Memory B cell (primary cell): ENCODE results near the gene AFAP1.

Experiments used
- ATAC-seq: fragments of 150-1000 bp; cut with Tn5 transposase; 2 replicates; pipeline ENCODE4 v1.10.0; 2021; ENCODE audit warnings: low read depth, mild to moderate bottlenecking, moderate library complexity
- DNase-seq, 2 donors: peaks; one replicate each; pipeline ENCODE4 v3.0.0; 2022; ENCODE audit warnings: low spot score in 2 of 2
- H3K27ac Mint-ChIP-seq: one replicate; pipeline ENCODE4 v1.8.0; 2022; ENCODE audit warnings: mild to moderate bottlenecking, moderate library complexity, mixed read lengths
- H3K27me3 Mint-ChIP-seq: one replicate; pipeline ENCODE4 v1.8.0; 2022; ENCODE audit warnings: mixed read lengths
- H3K36me3 Mint-ChIP-seq: one replicate; pipeline ENCODE4 v1.8.0; 2022; ENCODE audit warnings: mild to moderate bottlenecking, mixed read lengths
- H3K4me1 Mint-ChIP-seq: one replicate; pipeline ENCODE4 v1.8.0; 2022; ENCODE audit warnings: mixed read lengths
- H3K4me3 Mint-ChIP-seq: one replicate; pipeline ENCODE4 v1.8.0; 2022; ENCODE audit warnings: mild to moderate bottlenecking, moderate library complexity, mixed read lengths
- H3K9me3 Mint-ChIP-seq: one replicate; pipeline ENCODE4 v1.8.0; 2022; ENCODE audit warnings: mixed read lengths

Gene AFAP1

GRCh38 chr4:7893539-7893938, 46.1 kb downstream of the AFAP1 start:
- H3K36me3 Mint-ChIP-seq = no peaks in the 10 kb centered on the region
- no peak overlapping the region for H3K27ac Mint-ChIP-seq
- H3K4me3 Mint-ChIP-seq = no peak overlapping the region
- H3K9me3 Mint-ChIP-seq = peaks cover 1% of the 10 kb centered on the region
- DNase-seq (no peak), ATAC-seq (no peak)
- peaks cover 8% of the 10 kb centered on the region for H3K27me3 Mint-ChIP-seq
- no peaks in the 10 kb centered on the region for H3K4me1 Mint-ChIP-seq

GRCh38 chr4:7892212-7893019, 47.2 kb downstream of the AFAP1 start:
- no peak overlapping the region for H3K27ac Mint-ChIP-seq
- DNase-seq (no peak), ATAC-seq (no peak)
- peaks cover 8% of the 10 kb centered on the region for H3K27me3 Mint-ChIP-seq
- no peaks in the 10 kb centered on the region for H3K36me3 Mint-ChIP-seq
- H3K4me3 Mint-ChIP-seq = no peak overlapping the region
- H3K9me3 Mint-ChIP-seq = peaks cover 6% of the 10 kb centered on the region
- H3K4me1 Mint-ChIP-seq = no peaks in the 10 kb centered on the region

- no peaks in the 10 kb centered on the region for H3K4me1 Mint-ChIP-seq
- no peak overlapping the region for H3K27ac Mint-ChIP-seq
- H3K4me3 Mint-ChIP-seq = no peak overlapping the region
- peaks cover 8% of the 10 kb centered on the region for H3K9me3 Mint-ChIP-seq
- peaks cover 3% of the 10 kb centered on the region for H3K36me3 Mint-ChIP-seq
- peaks cover 10% of the 10 kb centered on the region for H3K27me3 Mint-ChIP-seq
- DNase-seq (no peak), ATAC-seq (no peak)
These were observed 48.8 kb downstream of the AFAP1 start for GRCh38 chr4:7890635-7891393.

- no peak for DNase-seq
- Mint-ChIP-seq H3K27me3 (peaks cover 14% of the 10 kb centered on the region), H3K4me3 (no peak overlapping the region), H3K4me1 (no peaks in the 10 kb centered on the region), H3K27ac (no peak overlapping the region), H3K36me3 (peaks cover 3% of the 10 kb centered on the region), H3K9me3 (peaks cover 8% of the 10 kb centered on the region)
- no peak for ATAC-seq
These were observed 52.2 kb downstream of the AFAP1 start for GRCh38 chr4:7887436-7887835.

DNA sequence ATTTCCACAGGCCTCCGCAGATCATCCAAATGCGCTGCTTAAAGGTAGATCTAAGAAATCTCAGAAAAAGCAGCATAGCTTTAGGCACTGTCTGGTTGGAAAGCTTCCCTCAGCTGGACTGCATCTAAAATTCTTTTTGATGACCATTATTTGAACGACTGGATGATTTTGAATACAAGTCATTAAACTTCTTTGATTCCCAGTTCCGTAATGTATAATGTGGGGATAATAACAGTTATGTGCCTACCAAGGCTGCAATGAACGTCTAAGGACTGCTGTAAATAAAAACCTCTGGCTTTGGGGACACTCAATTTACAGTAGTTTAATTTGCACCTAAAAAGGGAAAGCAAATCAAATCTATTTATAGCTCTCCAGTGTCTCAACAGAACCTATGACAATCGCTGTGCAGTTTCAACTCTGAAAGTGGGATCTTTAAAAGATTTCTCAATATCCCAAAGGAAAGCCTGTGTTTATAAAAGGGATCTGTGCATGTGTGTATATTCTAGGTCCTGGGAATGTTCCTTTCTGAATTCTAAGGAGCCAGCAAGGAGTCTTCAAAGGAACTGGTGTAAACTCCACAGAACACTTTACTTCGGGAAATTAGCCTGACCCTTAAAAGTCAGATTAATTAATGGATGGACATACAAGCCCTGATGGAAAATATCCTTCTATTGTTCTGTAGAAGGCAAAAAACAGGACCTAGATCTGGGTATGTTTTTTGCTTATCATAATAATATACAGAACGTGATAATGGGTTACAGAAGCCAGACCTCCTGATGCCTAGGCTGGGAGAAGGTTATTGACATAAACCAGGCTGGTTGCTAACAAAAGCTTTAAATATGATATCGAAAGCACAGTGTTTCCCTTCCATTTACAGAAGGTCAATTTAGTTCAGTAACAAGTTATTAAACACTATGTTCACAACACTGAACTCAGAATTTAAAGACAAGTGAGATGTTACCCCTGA, 53.4 kb downstream of the AFAP1 start:
- H3K4me1 Mint-ChIP-seq = no peaks in the 10 kb centered on the region
- no peak overlapping the region for H3K27ac Mint-ChIP-seq
- H3K9me3 Mint-ChIP-seq = peaks cover 7% of the 10 kb centered on the region
- peaks cover 17% of the 10 kb centered on the region for H3K27me3 Mint-ChIP-seq
- DNase-seq = no peak
- peaks cover 3% of the 10 kb centered on the region for H3K36me3 Mint-ChIP-seq
- H3K4me3 Mint-ChIP-seq = no peak overlapping the region
- ATAC-seq = no peak

GRCh38 chr4:7885216-7886006, 54.2 kb downstream of the AFAP1 start:
- Mint-ChIP-seq H3K4me1 (no peaks in the 10 kb centered on the region), H3K36me3 (peaks cover 3% of the 10 kb centered on the region), H3K9me3 (peaks cover 7% of the 10 kb centered on the region), H3K27ac (no peak overlapping the region), H3K27me3 (peaks cover 20% of the 10 kb centered on the region), H3K4me3 (no peak overlapping the region)
- DNase-seq = no peak
- no peak for ATAC-seq

GRCh38 chr4:7880683-7881082, 59.0 kb downstream of the AFAP1 start:
- DNase-seq (no peak), ATAC-seq (no peak)
- peaks cover 16% of the 10 kb centered on the region for H3K27me3 Mint-ChIP-seq
- no peak overlapping the region for H3K4me3 Mint-ChIP-seq
- H3K27ac Mint-ChIP-seq = no peak overlapping the region
- no peaks in the 10 kb centered on the region for H3K36me3 Mint-ChIP-seq
- H3K9me3 Mint-ChIP-seq = no peaks in the 10 kb centered on the region
- no peaks in the 10 kb centered on the region for H3K4me1 Mint-ChIP-seq

DNA sequence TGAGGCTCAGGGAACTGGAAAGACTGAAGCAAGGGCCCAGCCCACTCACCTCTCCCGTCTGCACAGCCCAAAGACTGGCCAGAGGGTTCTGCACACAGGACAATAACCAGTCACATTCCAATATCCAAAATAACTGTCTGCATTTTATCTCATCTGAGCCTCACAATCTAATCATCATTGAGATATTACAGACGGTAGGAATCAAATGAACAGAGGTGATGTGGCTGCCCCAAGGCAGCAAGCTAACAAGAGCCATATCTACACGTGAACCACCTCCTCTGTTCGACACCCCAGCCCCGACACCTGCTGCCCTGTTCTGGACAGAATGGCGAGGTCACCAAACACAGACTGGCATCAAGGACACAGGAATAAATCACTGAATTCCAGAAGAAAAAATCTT, 60.5 kb downstream of the AFAP1 start:
- Mint-ChIP-seq H3K36me3 (no peaks in the 10 kb centered on the region), H3K9me3 (no peaks in the 10 kb centered on the region), H3K27ac (no peak overlapping the region), H3K4me3 (no peak overlapping the region), H3K27me3 (peaks cover 14% of the 10 kb centered on the region), H3K4me1 (no peaks in the 10 kb centered on the region)
- DNase-seq (no peak), ATAC-seq (no peak)

- ATAC-seq (no peak), DNase-seq (no peak)
- H3K4me3 Mint-ChIP-seq = no peak overlapping the region
- no peaks in the 10 kb centered on the region for H3K36me3 Mint-ChIP-seq
- H3K9me3 Mint-ChIP-seq = no peaks in the 10 kb centered on the region
- peaks cover 16% of the 10 kb centered on the region for H3K27me3 Mint-ChIP-seq
- H3K27ac Mint-ChIP-seq = no peak overlapping the region
- no peaks in the 10 kb centered on the region for H3K4me1 Mint-ChIP-seq
These were observed 61.3 kb downstream of the AFAP1 start for GRCh38 chr4:7878323-7878722.

DNA sequence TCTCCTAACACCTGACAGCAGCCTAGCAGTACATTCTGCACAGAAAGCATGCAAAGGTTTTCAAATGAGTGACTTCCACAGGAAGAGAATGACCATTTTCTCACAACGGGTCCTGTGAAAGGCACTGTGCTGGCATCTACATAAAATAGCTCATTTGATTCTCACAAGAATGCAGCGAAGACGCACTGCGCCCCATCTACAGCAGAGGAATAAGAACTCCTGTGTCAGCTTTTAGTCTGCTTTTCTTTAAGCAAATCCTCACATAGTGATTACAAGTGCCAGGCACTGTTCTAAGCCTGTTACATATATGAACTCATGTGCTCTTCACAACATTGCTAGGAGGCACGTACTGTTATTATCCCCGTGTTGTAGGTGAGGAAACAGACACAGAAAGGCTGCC, 62.5 kb downstream of the AFAP1 start:
- DNase-seq (no peak), ATAC-seq (no peak)
- H3K4me1 Mint-ChIP-seq = no peaks in the 10 kb centered on the region
- no peak overlapping the region for H3K4me3 Mint-ChIP-seq
- H3K36me3 Mint-ChIP-seq = no peaks in the 10 kb centered on the region
- peaks cover 16% of the 10 kb centered on the region for H3K27me3 Mint-ChIP-seq
- no peaks in the 10 kb centered on the region for H3K9me3 Mint-ChIP-seq
- H3K27ac Mint-ChIP-seq = no peak overlapping the region

DNA sequence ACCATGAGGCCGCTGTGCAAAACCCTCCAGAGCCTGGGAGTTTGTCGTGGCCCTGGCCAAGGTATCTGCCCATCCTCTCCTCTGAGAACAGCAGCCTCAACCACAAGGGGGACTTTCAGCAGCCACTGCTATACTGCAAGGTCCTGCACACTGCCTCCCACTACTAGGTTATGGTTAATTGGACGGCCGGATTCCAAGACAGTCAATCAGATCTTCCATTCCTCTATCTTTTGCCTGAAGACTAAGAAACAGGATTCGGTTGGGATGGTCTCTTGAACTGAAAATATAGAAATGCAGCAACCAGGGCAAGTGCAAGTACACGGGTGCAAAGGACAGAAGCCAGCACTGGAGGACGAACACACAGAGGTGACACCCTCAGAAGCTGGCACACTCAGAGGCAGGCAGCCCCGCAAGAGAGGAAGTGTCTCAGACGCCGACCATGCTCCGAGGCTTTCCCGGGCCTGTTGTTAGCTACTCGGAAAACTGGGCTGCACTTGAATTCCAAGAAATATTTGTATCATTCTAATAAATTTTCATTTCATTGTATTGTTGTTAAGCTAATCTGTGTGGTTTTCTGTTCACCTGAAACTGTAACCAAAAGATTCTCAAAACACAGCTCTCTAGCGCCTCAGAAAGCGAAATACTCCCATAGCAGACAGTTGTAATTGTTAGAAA, 63.3 kb downstream of the AFAP1 start:
- Mint-ChIP-seq H3K27me3 (peaks cover 13% of the 10 kb centered on the region), H3K9me3 (no peaks in the 10 kb centered on the region), H3K36me3 (no peaks in the 10 kb centered on the region), H3K4me3 (no peak overlapping the region), H3K27ac (no peak overlapping the region), H3K4me1 (no peaks in the 10 kb centered on the region)
- DNase-seq (no peak), ATAC-seq (no peak)

DNA sequence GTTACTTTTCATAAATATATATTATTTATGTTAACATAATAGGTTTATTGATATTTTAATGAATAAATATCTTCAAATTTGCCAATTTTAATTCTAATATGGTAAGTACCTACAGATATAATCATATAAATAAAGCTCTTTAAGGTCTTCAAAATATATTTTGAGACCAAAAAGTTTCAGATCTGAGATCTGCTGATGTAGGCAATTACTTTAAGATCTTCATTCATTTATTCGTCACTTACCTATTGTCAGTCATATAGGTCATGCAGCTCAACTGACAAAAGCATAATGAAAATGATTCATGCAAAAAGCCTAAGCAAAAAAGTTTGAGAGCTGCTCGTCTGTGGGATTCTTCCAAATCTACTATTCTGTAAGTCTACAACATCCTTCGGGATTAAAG, 64.8 kb downstream of the AFAP1 start:
- peaks cover 10% of the 10 kb centered on the region for H3K27me3 Mint-ChIP-seq
- H3K4me1 Mint-ChIP-seq = no peaks in the 10 kb centered on the region
- no peaks in the 10 kb centered on the region for H3K9me3 Mint-ChIP-seq
- DNase-seq (no peak), ATAC-seq (no peak)
- no peaks in the 10 kb centered on the region for H3K36me3 Mint-ChIP-seq
- H3K27ac Mint-ChIP-seq = no peak overlapping the region
- H3K4me3 Mint-ChIP-seq = no peak overlapping the region

DNA sequence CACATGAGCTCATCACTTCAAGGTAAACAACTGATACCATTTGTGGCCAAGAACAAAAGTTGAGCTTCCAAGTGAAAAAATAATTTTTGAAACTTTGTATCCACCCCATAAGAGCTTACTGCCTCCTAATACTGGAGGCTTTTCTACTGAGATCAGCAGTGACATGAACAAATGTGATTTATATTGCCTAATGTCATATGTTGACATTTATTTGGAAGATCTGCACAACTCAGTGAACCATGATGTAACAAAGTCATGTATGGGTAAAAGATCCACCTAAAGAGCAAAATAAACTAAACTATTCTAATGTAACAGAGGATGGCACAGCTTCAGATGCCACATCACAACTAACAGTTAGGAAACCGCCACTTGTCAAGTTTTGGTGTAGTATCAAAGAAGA, 65.8 kb downstream of the AFAP1 start:
- Mint-ChIP-seq H3K27me3 (peaks cover 7% of the 10 kb centered on the region), H3K9me3 (peaks cover 5% of the 10 kb centered on the region), H3K4me1 (no peaks in the 10 kb centered on the region), H3K36me3 (no peaks in the 10 kb centered on the region), H3K4me3 (no peak overlapping the region), H3K27ac (no peak overlapping the region)
- no peak for ATAC-seq
- no peak for DNase-seq
